Mononuclear cell (primary cell): Measurements from ENCODE around the gene OBI1. TPM values are rescaled to one million over a fixed set of nuclear protein-coding genes. Genes with fewer than 3 reads are reported as not detected.

ENCODE experiments used
- H3K27me3 ChIP-seq: 2 replicates; pipeline ENCODE4 v1.6.0; 2011; ENCODE audit warnings: low read length, control low read depth; ENCODE audit not compliant: insufficient read depth
- H3K4me1 ChIP-seq: 2 replicates; pipeline ENCODE4 v1.5.1; 2011; ENCODE audit warnings: mild to moderate bottlenecking, low read length, control low read depth; ENCODE audit not compliant: insufficient read depth
- H3K4me3 ChIP-seq: 2 replicates; pipeline ENCODE4 v1.5.1; 2011; ENCODE audit warnings: mild to moderate bottlenecking, low read length, moderate library complexity
- H3K9me3 ChIP-seq: 2 replicates; pipeline ENCODE4 v1.5.1; 2011; ENCODE audit warnings: low read depth, mild to moderate bottlenecking, control low read depth, low read length
- total RNA-seq: library from RNA; depleted of rRNA; stranded (reverse); fragments of >200 nt; gene quantifications from one replicate; pipeline ENCODE4 v1.2.3, GENCODE V29; 2012

The OBI1 gene, protein sequence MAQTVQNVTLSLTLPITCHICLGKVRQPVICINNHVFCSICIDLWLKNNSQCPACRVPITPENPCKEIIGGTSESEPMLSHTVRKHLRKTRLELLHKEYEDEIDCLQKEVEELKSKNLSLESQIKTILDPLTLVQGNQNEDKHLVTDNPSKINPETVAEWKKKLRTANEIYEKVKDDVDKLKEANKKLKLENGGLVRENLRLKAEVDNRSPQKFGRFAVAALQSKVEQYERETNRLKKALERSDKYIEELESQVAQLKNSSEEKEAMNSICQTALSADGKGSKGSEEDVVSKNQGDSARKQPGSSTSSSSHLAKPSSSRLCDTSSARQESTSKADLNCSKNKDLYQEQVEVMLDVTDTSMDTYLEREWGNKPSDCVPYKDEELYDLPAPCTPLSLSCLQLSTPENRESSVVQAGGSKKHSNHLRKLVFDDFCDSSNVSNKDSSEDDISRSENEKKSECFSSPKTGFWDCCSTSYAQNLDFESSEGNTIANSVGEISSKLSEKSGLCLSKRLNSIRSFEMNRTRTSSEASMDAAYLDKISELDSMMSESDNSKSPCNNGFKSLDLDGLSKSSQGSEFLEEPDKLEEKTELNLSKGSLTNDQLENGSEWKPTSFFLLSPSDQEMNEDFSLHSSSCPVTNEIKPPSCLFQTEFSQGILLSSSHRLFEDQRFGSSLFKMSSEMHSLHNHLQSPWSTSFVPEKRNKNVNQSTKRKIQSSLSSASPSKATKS
- total RNA-seq, result 7.5 TPM

DNA sequence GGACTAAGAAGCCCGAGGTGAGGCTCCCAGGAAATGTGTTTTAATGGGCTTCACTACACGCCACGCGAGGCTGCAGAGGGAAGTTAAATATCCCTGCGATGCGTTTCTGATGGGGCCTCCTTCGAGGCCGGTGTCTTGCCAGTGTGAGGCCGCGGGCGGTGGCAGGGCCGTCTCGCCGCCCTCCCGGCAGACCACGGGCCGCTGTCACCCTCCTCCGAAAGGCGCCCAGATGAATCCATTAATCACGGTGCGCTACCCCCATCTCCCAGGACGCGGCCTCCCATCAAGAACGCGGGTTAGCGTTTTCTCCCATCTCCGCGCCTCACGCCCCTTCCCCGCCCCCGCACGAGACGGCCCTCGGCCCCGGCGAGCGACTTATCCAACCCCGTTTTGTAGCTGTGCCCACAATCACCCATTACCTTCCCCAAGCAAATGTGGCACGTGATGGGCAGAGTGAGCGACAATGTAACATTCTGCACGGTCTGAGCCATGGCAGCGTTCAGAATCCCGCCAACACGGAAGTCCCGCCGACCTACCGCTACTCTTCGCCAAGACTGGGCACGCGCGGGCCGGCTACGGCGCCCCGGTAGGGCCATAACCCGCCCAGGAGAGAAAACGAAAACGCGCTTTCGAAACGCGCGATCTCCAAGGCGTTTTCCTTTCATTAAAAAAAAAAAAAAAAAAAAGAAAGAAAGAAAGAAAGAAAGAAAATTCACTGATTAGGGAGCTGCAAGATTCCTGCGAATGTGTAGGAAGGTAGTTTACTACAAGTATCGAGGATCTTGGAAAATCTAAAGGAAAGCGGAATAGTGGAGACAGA lies at the start of gene OBI1:
Gene OBI1, minus strand, starts transcription at position 526 of the 820 bp plus-strand sequence. Its CDS starts 35 bp downstream, at position 491.
- Histone ChIP-seq H3K27me3 (no peaks in the 10 kb centered on the region), H3K4me1 (peaks cover 19% of the 10 kb centered on the region), H3K9me3 (no peaks in the 10 kb centered on the region), H3K4me3 (peak within 1 kb of the TSS; percentile 59)

DNA sequence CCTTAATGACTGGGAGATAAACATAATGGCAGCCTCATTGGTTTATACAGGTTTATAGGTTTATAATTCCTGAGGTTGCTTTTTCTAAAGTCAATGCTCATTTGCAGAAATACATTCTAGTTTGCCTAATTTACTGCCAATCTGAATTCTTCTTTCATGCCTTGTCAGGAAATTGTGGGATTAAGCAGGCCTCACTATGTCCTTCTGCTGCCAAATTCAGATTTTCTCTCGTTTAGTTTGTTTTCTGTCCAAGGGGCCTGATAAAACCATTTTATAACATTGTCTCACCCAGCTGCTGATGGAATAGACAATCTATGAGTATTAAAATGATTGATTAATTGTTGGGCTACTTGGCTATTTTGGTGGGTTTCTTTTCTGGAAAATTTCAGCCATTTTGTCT lies 42.4 kb upstream of the OBI1 start:
- Histone ChIP-seq H3K27me3 (peaks cover 3% of the 10 kb centered on the region), H3K4me1 (no peaks in the 10 kb centered on the region), H3K9me3 (no peaks in the 10 kb centered on the region)

DNA sequence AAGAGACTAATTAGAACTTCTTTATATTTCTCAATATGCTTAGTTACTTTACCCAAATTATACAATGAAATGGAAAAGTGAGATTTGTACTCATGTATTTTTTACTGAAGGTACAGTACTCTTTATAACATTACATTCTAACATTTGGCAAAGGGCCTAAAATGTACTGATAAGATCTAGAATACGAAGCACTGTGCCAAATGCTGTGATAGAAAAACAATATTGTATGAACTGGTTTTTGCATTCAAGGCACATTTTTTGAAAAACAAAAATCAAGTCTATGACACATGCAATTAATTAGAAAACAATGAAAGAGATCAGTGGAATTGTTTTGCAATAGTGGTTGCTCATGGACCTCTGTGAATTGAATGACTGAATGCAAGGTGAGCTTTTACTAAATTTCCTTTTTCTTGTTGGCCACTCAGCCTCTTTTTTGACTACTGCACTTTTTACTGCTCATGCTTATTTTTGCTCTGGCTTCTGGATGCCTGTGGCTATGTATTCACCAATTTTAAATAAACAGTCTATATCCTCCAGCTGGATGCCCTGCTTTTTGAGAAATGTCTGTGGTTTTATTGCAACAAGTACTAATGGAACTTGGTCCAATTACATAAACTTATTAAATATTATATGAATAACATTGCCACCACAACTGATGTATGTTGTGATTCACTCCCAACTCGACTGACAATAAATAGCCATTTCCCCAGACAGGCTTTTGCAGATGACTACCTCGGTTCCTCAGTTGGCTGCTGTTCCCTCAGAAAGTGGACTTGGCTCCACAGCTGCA lies 41.4 kb upstream of the OBI1 start:
- Histone ChIP-seq H3K9me3 (no peaks in the 10 kb centered on the region), H3K4me1 (no peaks in the 10 kb centered on the region), H3K4me3 (no peak overlapping the region), H3K27me3 (peaks cover 3% of the 10 kb centered on the region)

More for the DNA sequence above, 42.4 kb upstream of the OBI1 start:
- H3K4me3 ChIP-seq, result no peak overlapping the region

DNA sequence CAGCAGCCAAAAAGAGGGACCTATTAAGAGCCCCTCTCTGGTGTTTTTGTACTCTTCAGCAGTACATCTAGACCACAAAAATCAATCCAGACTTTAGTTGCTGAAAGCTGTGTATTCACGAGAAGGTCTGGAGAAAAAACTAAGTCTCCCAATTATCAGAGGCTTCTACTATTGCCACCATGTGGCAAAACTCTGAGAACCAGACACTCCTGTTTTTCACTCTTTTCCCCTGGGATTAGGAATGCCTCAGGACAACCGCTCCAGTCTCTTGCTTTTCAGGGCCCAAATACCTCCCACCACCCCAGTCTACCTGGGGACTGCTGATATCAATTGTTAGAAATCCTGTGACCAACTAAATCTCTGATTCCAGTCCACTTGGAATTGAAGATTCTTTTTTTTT lies 30.1 kb upstream of the OBI1 start:
- no peak overlapping the region for H3K4me3 ChIP-seq
- H3K4me1 ChIP-seq, result no peaks in the 10 kb centered on the region
- H3K9me3 ChIP-seq, result no peaks in the 10 kb centered on the region
- H3K27me3 ChIP-seq, result no peaks in the 10 kb centered on the region

DNA sequence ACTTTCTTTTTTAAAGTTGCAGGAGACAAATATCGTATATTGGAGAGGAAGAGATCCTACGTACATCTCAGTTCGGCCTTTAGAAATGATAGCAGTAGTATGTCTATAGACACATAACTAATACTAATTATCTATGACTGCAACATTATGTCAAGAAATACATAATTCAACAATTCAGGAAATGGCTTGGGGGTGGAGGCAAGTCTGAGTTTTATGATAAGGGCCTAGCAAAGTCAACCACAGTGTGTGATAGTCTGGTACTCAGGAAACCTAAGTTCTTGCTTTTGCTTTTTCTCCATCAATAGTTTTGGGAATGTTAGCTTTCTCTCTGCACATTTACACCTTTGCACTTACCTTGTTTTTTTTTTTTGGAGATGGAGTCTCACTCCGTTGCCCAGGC lies 27.5 kb upstream of the OBI1 start:
- Histone ChIP-seq H3K4me1 (no peaks in the 10 kb centered on the region), H3K9me3 (no peaks in the 10 kb centered on the region)

DNA sequence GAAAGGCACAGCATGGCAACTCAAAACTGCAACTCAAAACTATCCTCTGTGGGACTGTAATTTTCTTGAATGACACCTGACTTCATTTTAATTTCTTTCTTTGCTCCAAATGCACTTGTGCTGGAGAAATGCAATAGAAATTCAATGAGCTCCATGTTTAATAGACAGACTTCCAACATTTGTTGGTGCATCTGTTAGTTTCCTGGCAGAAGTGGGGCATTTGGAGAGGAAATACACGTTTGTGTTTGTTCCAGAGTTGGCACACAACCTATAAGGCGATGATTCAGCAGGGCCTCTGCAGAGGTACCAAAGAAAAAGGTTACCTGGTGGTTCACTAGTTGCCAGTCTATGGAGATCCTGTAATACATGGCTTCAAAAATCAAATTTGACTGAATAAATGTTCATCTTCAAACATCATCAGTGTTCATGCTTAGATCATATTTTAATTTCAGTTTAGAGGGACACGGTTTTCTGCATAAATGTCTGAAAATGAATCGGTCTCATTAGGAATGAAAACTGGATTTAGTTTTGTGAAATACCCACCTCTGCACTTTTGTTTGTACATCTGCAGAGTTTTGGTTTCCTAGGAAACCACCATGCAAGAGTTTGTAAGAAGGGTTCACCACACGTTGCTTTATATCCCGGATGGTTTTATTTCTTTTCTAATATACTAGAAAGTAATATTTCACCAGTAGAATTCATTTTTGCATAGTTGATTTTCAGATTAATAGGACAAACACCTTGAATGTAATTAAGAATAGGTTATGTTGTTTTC lies 21.8 kb upstream of the OBI1 start:
- Histone ChIP-seq H3K9me3 (no peaks in the 10 kb centered on the region), H3K4me1 (no peaks in the 10 kb centered on the region), H3K27me3 (no peaks in the 10 kb centered on the region), H3K4me3 (no peak overlapping the region)

More for the DNA sequence above, 27.5 kb upstream of the OBI1 start:
- Histone ChIP-seq H3K4me3 (no peak overlapping the region), H3K27me3 (no peaks in the 10 kb centered on the region)

DNA sequence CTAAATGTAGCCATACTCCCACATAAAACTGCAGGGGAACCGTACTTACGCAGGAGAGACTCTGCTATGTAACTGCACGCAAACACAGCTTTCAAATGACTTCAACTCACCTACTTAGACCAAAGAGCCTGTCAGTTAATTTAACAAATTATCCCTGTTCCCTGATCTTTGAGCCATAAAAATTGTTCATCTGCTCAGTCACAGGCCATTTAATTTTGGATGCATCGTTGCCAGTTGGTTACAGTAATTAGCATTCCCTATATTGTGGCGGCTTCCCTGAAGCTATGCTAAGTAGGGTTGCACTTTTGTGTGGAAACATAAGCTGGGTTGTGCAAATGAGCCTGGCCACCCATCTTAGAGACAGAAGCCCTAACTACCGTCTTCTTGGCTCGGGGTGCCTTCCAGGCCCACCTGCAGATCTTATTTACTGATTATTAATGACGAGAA lies 21.2 kb upstream of the OBI1 start:
- H3K4me3 ChIP-seq, result no peak overlapping the region

DNA sequence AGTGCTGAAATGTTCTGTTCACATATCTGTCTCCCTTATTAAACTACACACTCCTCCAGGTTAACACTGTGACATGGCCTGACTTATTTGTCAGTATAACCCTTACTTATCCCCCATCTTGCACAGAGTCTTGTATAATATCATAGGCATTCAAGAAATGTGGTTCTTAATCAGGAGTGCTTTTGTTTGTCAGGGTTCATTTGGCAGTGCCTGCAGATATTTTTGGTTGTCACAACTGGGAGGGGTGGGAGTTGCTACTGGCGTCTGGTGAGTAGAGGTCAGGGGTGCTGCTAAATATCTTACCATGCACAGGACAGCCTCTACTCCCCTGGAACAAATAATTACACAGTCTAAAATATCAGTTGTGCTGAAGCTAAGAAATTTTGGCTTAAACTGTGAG lies 20.4 kb upstream of the OBI1 start:
- H3K9me3 ChIP-seq, result no peaks in the 10 kb centered on the region
- no peaks in the 10 kb centered on the region for H3K4me1 ChIP-seq
- no peak overlapping the region for H3K4me3 ChIP-seq
- H3K27me3 ChIP-seq, result no peaks in the 10 kb centered on the region

More for the DNA sequence above, 21.2 kb upstream of the OBI1 start:
- Histone ChIP-seq H3K9me3 (no peaks in the 10 kb centered on the region), H3K4me1 (no peaks in the 10 kb centered on the region), H3K27me3 (no peaks in the 10 kb centered on the region)

DNA sequence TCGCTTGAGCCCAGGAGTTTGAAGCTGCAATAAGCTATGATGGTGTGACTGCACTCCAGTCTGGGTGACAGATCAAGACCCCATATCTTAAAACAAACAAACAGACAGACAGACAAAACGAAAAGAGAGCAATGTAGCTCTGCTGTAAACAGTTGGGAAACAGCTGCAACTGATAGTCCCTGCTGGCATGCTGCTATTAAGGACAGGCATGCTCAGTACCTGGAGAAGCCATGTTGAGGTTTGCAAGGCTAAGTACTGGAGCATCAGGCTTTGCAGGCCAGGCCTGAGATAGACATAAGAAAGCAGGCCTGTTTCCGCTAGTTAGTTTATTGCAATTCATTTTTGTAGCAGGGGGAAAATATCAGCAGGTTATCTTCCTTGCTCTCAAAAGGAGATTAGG lies 16.2 kb upstream of the OBI1 start:
- no peaks in the 10 kb centered on the region for H3K9me3 ChIP-seq
- no peaks in the 10 kb centered on the region for H3K4me1 ChIP-seq

DNA sequence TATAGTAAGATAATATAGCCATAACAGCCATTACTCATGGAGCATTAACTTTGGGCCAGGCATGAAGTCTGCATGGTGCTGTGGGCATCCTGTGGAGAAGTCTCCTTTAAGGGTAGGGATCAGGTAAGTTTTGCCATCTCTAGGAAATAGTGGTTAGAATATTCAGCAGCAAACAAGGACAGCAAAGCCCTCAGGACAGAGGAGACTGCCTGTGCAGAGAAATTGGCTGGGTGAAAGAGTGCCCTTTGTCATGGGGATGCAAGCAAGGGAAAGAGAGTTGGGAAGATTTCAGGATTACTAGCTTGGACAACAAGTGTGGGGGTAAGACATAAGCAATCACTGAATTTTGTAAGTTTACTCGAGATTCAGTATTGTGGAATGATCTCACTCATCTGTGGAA lies 15.7 kb upstream of the OBI1 start:
- H3K9me3 ChIP-seq, result no peaks in the 10 kb centered on the region
- no peaks in the 10 kb centered on the region for H3K4me1 ChIP-seq
- H3K4me3 ChIP-seq, result no peak overlapping the region
- H3K27me3 ChIP-seq, result peaks cover 8% of the 10 kb centered on the region

More for the DNA sequence above, 16.2 kb upstream of the OBI1 start:
- H3K4me3 ChIP-seq, result no peak overlapping the region
- peaks cover 8% of the 10 kb centered on the region for H3K27me3 ChIP-seq

DNA sequence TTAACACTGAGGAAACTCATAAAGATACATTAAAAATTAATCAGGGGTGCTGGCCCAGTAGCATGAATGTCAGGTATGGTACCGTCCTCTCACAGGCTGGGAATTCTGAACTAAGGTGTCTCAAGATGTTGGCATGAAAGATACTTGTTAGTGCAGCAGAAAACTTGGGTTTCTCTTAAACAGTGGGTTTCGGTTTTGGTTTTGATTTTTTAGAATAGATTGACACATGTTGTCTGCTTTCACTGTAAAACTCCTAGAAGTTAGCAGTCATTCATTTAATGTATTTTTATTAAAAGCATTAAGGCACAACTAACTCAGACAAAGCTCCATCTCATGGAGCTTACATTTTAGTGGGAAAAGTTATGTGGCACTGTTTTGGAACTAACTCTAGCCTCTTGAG lies 3.5 kb upstream of the OBI1 start:
- H3K4me1 ChIP-seq, result peaks cover 19% of the 10 kb centered on the region
- H3K27me3 ChIP-seq, result no peaks in the 10 kb centered on the region
- no peaks in the 10 kb centered on the region for H3K9me3 ChIP-seq
- H3K4me3 ChIP-seq, result no peak overlapping the region

DNA sequence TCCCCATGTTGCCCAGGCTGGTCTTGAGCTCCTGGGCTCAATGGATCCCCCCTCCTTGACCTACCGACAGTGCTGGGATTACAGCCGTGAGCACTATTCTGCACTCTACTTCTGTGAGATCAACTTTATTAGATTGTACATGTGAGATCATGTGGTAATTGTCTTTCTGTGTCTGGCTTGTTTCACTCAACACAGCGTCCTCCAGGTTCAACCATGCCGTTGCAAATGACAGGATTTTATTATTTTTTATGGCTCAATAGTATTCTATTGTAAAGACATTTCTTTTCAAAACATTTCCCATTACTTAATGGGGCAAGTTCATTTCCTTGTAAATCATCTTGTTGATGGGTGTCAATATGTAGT lies 1.5 kb upstream of the OBI1 start:
- no peaks in the 10 kb centered on the region for H3K27me3 ChIP-seq
- H3K4me1 ChIP-seq, result peaks cover 19% of the 10 kb centered on the region
- no peak overlapping the region for H3K4me3 ChIP-seq
- no peaks in the 10 kb centered on the region for H3K9me3 ChIP-seq

DNA sequence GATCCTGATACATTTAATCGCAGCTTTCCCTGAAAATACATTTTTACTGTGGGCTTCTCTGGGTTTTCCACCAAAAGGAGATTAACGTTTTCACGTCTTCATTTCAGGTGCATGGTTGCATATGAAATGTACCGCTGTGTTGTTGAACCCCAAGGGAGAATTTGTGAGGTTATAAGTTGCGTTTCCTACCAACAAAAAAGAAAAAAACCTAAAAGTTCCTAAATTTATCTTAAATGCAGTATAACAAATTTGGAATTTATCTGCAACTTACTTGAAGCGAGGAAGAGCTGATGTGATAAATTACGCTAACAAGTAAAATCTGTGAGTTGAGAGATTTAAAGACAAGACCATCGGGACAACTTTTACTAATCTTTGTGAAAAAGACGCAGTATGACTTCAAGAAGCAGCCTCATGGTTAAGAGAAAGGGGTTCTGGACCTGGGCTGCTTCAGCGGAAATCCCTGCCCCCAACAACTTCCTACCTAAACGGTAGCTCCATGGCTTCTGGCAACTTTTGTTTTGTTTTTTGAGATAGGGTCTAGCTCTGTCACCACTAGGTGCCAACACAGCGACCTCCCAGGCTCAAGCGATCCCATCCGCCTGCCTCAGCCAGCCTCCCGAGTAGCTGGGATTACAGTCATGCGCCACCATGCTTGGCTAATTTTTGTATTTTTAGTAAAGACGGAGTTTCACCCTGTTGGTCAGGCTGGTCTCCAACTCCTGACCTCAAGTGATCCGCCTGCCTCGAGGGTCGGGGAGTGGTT lies 958 bp upstream of the OBI1 start:
- H3K4me1 ChIP-seq, result peaks cover 19% of the 10 kb centered on the region
- peak overlapping the region; percentile 59 for H3K4me3 ChIP-seq
- H3K9me3 ChIP-seq, result no peaks in the 10 kb centered on the region
- no peaks in the 10 kb centered on the region for H3K27me3 ChIP-seq
